Ectodermal cell (in vitro differentiated cells): Measurements from ENCODE around the gene L3MBTL4.

Source experiments
- H3K27ac ChIP-seq: 2 replicates; pipeline ENCODE4 v1.7.0; 2013; ENCODE audit warnings: mild to moderate bottlenecking, low read depth, low read length; ENCODE audit not compliant: insufficient read depth, poor library complexity, severe bottlenecking
- H3K27me3 ChIP-seq: 2 replicates; pipeline ENCODE4 v1.7.0; 2013; ENCODE audit warnings: mild to moderate bottlenecking, low read length; ENCODE audit not compliant: insufficient read depth, control insufficient read depth, poor library complexity, severe bottlenecking
- H3K36me3 ChIP-seq: one replicate; pipeline ENCODE4 v1.7.0; 2013; ENCODE audit warnings: low read length; ENCODE audit not compliant: control insufficient read depth, insufficient read depth
- H3K4me1 ChIP-seq: one replicate; pipeline ENCODE4 v1.7.0; 2013; ENCODE audit warnings: low read length; ENCODE audit not compliant: control insufficient read depth, insufficient read depth
- H3K4me3 ChIP-seq: 2 replicates; pipeline ENCODE4 v1.7.0; 2013; ENCODE audit warnings: low read depth, low read length, control low read depth; ENCODE audit not compliant: insufficient read depth
- H3K9me3 ChIP-seq: 2 replicates; pipeline ENCODE4 v1.7.0; 2013; ENCODE audit warnings: mild to moderate bottlenecking, low read length, moderate library complexity; ENCODE audit not compliant: control insufficient read depth
- WGBS, 2 experiments: methylation state at CpG; one replicate each; pipeline ENCODE4 v1.1.7; 2013; ENCODE audit warnings: missing lambda C conversion rate in 2 of 2; 5-methylcytosine and 5-hydroxymethylcytosine counted together

The L3MBTL4 gene

GRCh38 chr18:6366776-6367175, 47.9 kb downstream of the L3MBTL4 start:
- Histone ChIP-seq H3K4me3 (no peak overlapping the region), H3K9me3 (no peaks in the 10 kb centered on the region), H3K36me3 (no peaks in the 10 kb centered on the region), H3K27me3 (no peaks in the 10 kb centered on the region), H3K4me1 (peaks cover 5% of the 10 kb centered on the region), H3K27ac (no peak overlapping the region)
- 11% methylated on average over 3 to 4 of the region's 4 CpGs for WGBS, 2 experiments

GRCh38 chr18:6365385-6365784, 49.3 kb downstream of the L3MBTL4 start:
- no peak overlapping the region for H3K27ac ChIP-seq
- H3K4me1 ChIP-seq, result peaks cover 9% of the 10 kb centered on the region
- no peak overlapping the region for H3K4me3 ChIP-seq
- no peaks in the 10 kb centered on the region for H3K36me3 ChIP-seq
- H3K9me3 ChIP-seq, result no peaks in the 10 kb centered on the region
- H3K27me3 ChIP-seq, result no peaks in the 10 kb centered on the region

- 90 to 91% methylated on average over 7 of the region's 7 CpGs for WGBS, 2 experiments
Observed at GRCh38 chr18:6363216-6363615, 51.5 kb downstream of the L3MBTL4 start.

GRCh38 chr18:6362559-6363129, 52.1 kb downstream of the L3MBTL4 start:
- 97 to 99% methylated on average over 5 to 9 of the region's 9 CpGs for WGBS, 2 experiments
- no peaks in the 10 kb centered on the region for H3K27me3 ChIP-seq
- H3K4me3 ChIP-seq, result no peak overlapping the region
- no peak overlapping the region for H3K27ac ChIP-seq
- peaks cover 9% of the 10 kb centered on the region for H3K4me1 ChIP-seq
- H3K36me3 ChIP-seq, result no peaks in the 10 kb centered on the region
- no peaks in the 10 kb centered on the region for H3K9me3 ChIP-seq

More at GRCh38 chr18:6363216-6363615, 51.5 kb downstream of the L3MBTL4 start:
- no peaks in the 10 kb centered on the region for H3K9me3 ChIP-seq
- H3K4me1 ChIP-seq, result peaks cover 9% of the 10 kb centered on the region
- H3K27ac ChIP-seq, result no peak overlapping the region
- no peak overlapping the region for H3K4me3 ChIP-seq
- no peaks in the 10 kb centered on the region for H3K27me3 ChIP-seq
- no peaks in the 10 kb centered on the region for H3K36me3 ChIP-seq

- Histone ChIP-seq H3K27me3 (no peaks in the 10 kb centered on the region), H3K36me3 (no peaks in the 10 kb centered on the region), H3K4me3 (no peak overlapping the region), H3K9me3 (no peaks in the 10 kb centered on the region), H3K4me1 (peaks cover 3% of the 10 kb centered on the region), H3K27ac (no peak overlapping the region)
- 84 to 85% methylated on average over 5 of the region's 5 CpGs for WGBS, 2 experiments
Observed at GRCh38 chr18:6357668-6358067, 57.0 kb downstream of the L3MBTL4 start.

GRCh38 chr18:6355789-6356589, 58.7 kb downstream of the L3MBTL4 start:
- Histone ChIP-seq H3K4me3 (no peak overlapping the region), H3K36me3 (no peaks in the 10 kb centered on the region), H3K27ac (no peak overlapping the region), H3K4me1 (peaks cover under 1% of the 10 kb centered on the region), H3K9me3 (no peaks in the 10 kb centered on the region), H3K27me3 (no peaks in the 10 kb centered on the region)
- WGBS, 2 experiments, result 94% methylated on average over 8 to 9 of the region's 9 CpGs

- H3K4me1 ChIP-seq, result no peaks in the 10 kb centered on the region
- no peak overlapping the region for H3K27ac ChIP-seq
Observed at GRCh38 chr18:6352275-6352674, 62.4 kb downstream of the L3MBTL4 start.

GRCh38 chr18:6342990-6343389, 71.7 kb downstream of the L3MBTL4 start:
- no peak overlapping the region for H3K27ac ChIP-seq
- H3K9me3 ChIP-seq, result no peaks in the 10 kb centered on the region
- H3K27me3 ChIP-seq, result no peaks in the 10 kb centered on the region
- H3K4me3 ChIP-seq, result no peak overlapping the region
- no peaks in the 10 kb centered on the region for H3K4me1 ChIP-seq
- 48 to 50% methylated on average over 2 of the region's 2 CpGs for WGBS, 2 experiments
- no peaks in the 10 kb centered on the region for H3K36me3 ChIP-seq

More at GRCh38 chr18:6352275-6352674, 62.4 kb downstream of the L3MBTL4 start:
- Histone ChIP-seq H3K4me3 (no peak overlapping the region), H3K27me3 (no peaks in the 10 kb centered on the region), H3K36me3 (no peaks in the 10 kb centered on the region), H3K9me3 (no peaks in the 10 kb centered on the region)

- Histone ChIP-seq H3K9me3 (no peaks in the 10 kb centered on the region), H3K36me3 (no peaks in the 10 kb centered on the region)
Observed at GRCh38 chr18:6341709-6342108, 73.0 kb downstream of the L3MBTL4 start.

GRCh38 chr18:6341303-6341702, 73.4 kb downstream of the L3MBTL4 start:
- H3K27me3 ChIP-seq, result no peaks in the 10 kb centered on the region
- H3K4me1 ChIP-seq, result no peaks in the 10 kb centered on the region
- no peak overlapping the region for H3K27ac ChIP-seq
- H3K4me3 ChIP-seq, result no peak overlapping the region
- no peaks in the 10 kb centered on the region for H3K36me3 ChIP-seq
- H3K9me3 ChIP-seq, result no peaks in the 10 kb centered on the region

More at GRCh38 chr18:6341709-6342108, 73.0 kb downstream of the L3MBTL4 start:
- Histone ChIP-seq H3K4me3 (no peak overlapping the region), H3K27ac (no peak overlapping the region), H3K27me3 (no peaks in the 10 kb centered on the region), H3K4me1 (no peaks in the 10 kb centered on the region)
